ENCODE data around the gene AIFM3. TPM values are rescaled to one million over a fixed set of nuclear protein-coding genes. Genes with fewer than 3 reads are reported as not detected.
"Not testable (repeated sequence)": the region's sequence is repeated elsewhere in the genome, so short reads cannot be mapped to it uniquely, and the experiment has no call there.

Gene AIFM3
- total RNA-seq, 1 experiment from 2014 or later: 1.1 TPM

GRCh38 chr22:20928573-20928967 lies 38.5 kb upstream of the AIFM3 start:
- DNase-seq (ENCODE audit: unreplicated experiment): no peak
- TF ChIP-seq CTCF (IDR thresholded peaks at IDR 0.05; ENCODE audit: unreplicated experiment): no peak
- no peak overlapping the region for H3K4me3 Mint-ChIP-seq (ENCODE audit: unreplicated experiment)
- ChIA-PET CTCF (interaction anchor here (0.8 to 1.6 kb wide), 5 partner anchors 8 to 173 kb away, joined by 3 to 10 read pairs (median 3); partner anchors contain the start of gene CRKL), POLR2A (interaction anchor here (1.1 kb wide), 1 partner anchor 11 kb away, joined by 3 read pairs; the partner anchor contains the start of gene CRKL)
- peaks cover 39% of the 10 kb centered on the region for H3K36me3 Mint-ChIP-seq (ENCODE audit: insufficient read depth, unreplicated experiment)
- BruUV-seq (replicated peaks): no TSS peak
- H3K27ac Mint-ChIP-seq (ENCODE audit: low read depth, unreplicated experiment): no peak overlapping the region
- intact Hi-C loops (cut with micrococcal nuclease): no loop called here
- H3K9me3 Mint-ChIP-seq (ENCODE audit: unreplicated experiment): no peaks in the 10 kb centered on the region
- H3K27me3 Mint-ChIP-seq (ENCODE audit: insufficient read depth, unreplicated experiment): no peaks in the 10 kb centered on the region
- H3K4me1 Mint-ChIP-seq (ENCODE audit: insufficient read depth, unreplicated experiment): peaks cover 19% of the 10 kb centered on the region

- no peak overlapping the region for H3K27ac Mint-ChIP-seq (ENCODE audit: low read depth, unreplicated experiment)
- peaks cover 23% of the 10 kb centered on the region for H3K4me1 Mint-ChIP-seq (ENCODE audit: insufficient read depth, unreplicated experiment)
- ChIA-PET CTCF (interaction anchor here (1.1 kb wide), 1 partner anchor 172 kb away, joined by 3 read pairs; no protein-coding TSS in a partner anchor), POLR2A (no interaction called here)
- TF ChIP-seq CTCF (IDR thresholded peaks at IDR 0.05; ENCODE audit: unreplicated experiment): no peak
- no peak for DNase-seq (ENCODE audit: unreplicated experiment)
- no TSS peak for BruUV-seq (replicated peaks)
- peaks cover 46% of the 10 kb centered on the region for H3K36me3 Mint-ChIP-seq (ENCODE audit: insufficient read depth, unreplicated experiment)
- no peak overlapping the region for H3K4me3 Mint-ChIP-seq (ENCODE audit: unreplicated experiment)
- no peaks in the 10 kb centered on the region for H3K27me3 Mint-ChIP-seq (ENCODE audit: insufficient read depth, unreplicated experiment)
- no peaks in the 10 kb centered on the region for H3K9me3 Mint-ChIP-seq (ENCODE audit: unreplicated experiment)
- intact Hi-C loops (cut with micrococcal nuclease): no loop called here
Observed at GRCh38 chr22:20930004-20930403, 37.1 kb upstream of the AIFM3 start.

GRCh38 chr22:20930435-20930834 lies 36.6 kb upstream of the AIFM3 start:
- H3K27ac Mint-ChIP-seq (ENCODE audit: low read depth, unreplicated experiment); H3K27me3 Mint-ChIP-seq (ENCODE audit: insufficient read depth, unreplicated experiment); POLR2A ChIA-PET; intact Hi-C loops (cut with micrococcal nuclease); H3K4me3 Mint-ChIP-seq (ENCODE audit: unreplicated experiment); DNase-seq (ENCODE audit: unreplicated experiment); H3K9me3 Mint-ChIP-seq (ENCODE audit: unreplicated experiment); BruUV-seq (replicated peaks): not testable (repeated sequence)
- H3K4me1 Mint-ChIP-seq (ENCODE audit: insufficient read depth, unreplicated experiment): peaks cover 22% of the 10 kb centered on the region
- peaks cover 47% of the 10 kb centered on the region for H3K36me3 Mint-ChIP-seq (ENCODE audit: insufficient read depth, unreplicated experiment)
- CTCF ChIA-PET: interaction anchor here (0.7 kb wide), 1 partner anchor 30 kb away, joined by 4 read pairs; no protein-coding TSS in a partner anchor

GRCh38 chr22:20931126-20931654 lies 35.9 kb upstream of the AIFM3 start:
- peaks cover 48% of the 10 kb centered on the region for H3K36me3 Mint-ChIP-seq (ENCODE audit: insufficient read depth, unreplicated experiment)
- no peak for DNase-seq (ENCODE audit: unreplicated experiment)
- H3K27ac Mint-ChIP-seq (ENCODE audit: low read depth, unreplicated experiment): no peak overlapping the region
- no peaks in the 10 kb centered on the region for H3K27me3 Mint-ChIP-seq (ENCODE audit: insufficient read depth, unreplicated experiment)
- H3K9me3 Mint-ChIP-seq (ENCODE audit: unreplicated experiment): no peaks in the 10 kb centered on the region
- POLR2A ChIA-PET: interaction anchor here (1.0 kb wide), 1 partner anchor 9 kb away, joined by 3 read pairs; no protein-coding TSS in a partner anchor
- no TSS peak for BruUV-seq (replicated peaks)
- TF ChIP-seq CTCF (IDR thresholded peaks at IDR 0.05; ENCODE audit: unreplicated experiment): no peak
- CTCF ChIA-PET: interaction anchor here (0.7 to 1.1 kb wide), 4 partner anchors 8 to 31 kb away, joined by 3 to 4 read pairs (median 4); no protein-coding TSS in a partner anchor
- no peak overlapping the region for H3K4me3 Mint-ChIP-seq (ENCODE audit: unreplicated experiment)
- H3K4me1 Mint-ChIP-seq (ENCODE audit: insufficient read depth, unreplicated experiment): peaks cover 14% of the 10 kb centered on the region
- intact Hi-C loops (cut with micrococcal nuclease): no loop called here

All from MCF 10A (cell line).